SK-N-SH (cell line): ENCODE results near the gene DNAJB4. TPM values are rescaled to one million over a fixed set of nuclear protein-coding genes. Genes with fewer than 3 reads are reported as not detected.
A peak's percentile ranks its signal among the peaks of the same experiment; 100 is the strongest.

Experiments
- CTCF ChIA-PET: fragments of 300-600, 350-600 bp; formaldehyde crosslinking; extraction: SDS; loops from one replicate; lab custom pipeline; 2021; lab: Yijun Ruan, JAX
- POLR2A ChIA-PET: fragments of 350-600 bp; sonication (Branson Sonifier 250); formaldehyde crosslinking; extraction: SDS; loops from one replicate; lab custom pipeline; 2020; ENCODE audit warnings: antibody characterized with exemption, inconsistent platforms; lab: Yijun Ruan, JAX
- DNase-seq: peaks from one replicate; pipeline ENCODE4 v3.0.0; 2012
- H2AFZ ChIP-seq: fragments of 200-600 bp; sonication (generic); 2 replicates; pipeline ENCODE4 v1.8.1; 2016; ENCODE audit warnings: antibody characterized with exemption, mild to moderate bottlenecking, low read depth
- H3F3A ChIP-seq: fragments of 200-600 bp; sonication (generic); replicated peaks from 2 replicates; pipeline ENCODE3; 2016; ENCODE audit warnings: antibody characterized with exemption, mild to moderate bottlenecking; ENCODE audit not compliant: insufficient read depth
- H3K27ac ChIP-seq, 2 experiments: fragments of 200-500 bp in 1 of 2; fragments of 200-600 bp in 1 of 2; sonication (Bioruptor generic) in 1 of 2; sonication (generic), shearing (Covaris generic) in 1 of 2; 2 replicates each; pipeline versions ENCODE4 v1.5.1 to v1.6.1; 2014 to 2016; ENCODE audit warnings: low read depth in 2 of 2, inconsistent platforms in 1 of 2, low read length in 1 of 2, mild to moderate bottlenecking in 1 of 2, mixed read lengths in 1 of 2
- H3K27me3 ChIP-seq: fragments of 200-600 bp; sonication (generic), shearing (Covaris generic); 2 replicates; pipeline ENCODE4 v1.6.1; 2016; ENCODE audit warnings: mixed run types; ENCODE audit not compliant: insufficient read depth
- H3K36me3 ChIP-seq, 2 experiments: fragments of 200-500 bp in 1 of 2; fragments of 200-600 bp in 1 of 2; sonication (Bioruptor generic) in 1 of 2; sonication (generic) in 1 of 2; replicated peaks in 1 of 2; 2 replicates each; pipeline versions ENCODE3 to v1.5.1; 2014 to 2016; ENCODE audit warnings: low read length in 1 of 2, mild to moderate bottlenecking in 1 of 2; ENCODE audit not compliant: insufficient read depth in 2 of 2, control insufficient read depth in 1 of 2
- H3K4me1 ChIP-seq, 2 experiments: fragments of 200-500 bp in 1 of 2; fragments of 200-600 bp in 1 of 2; sonication (Bioruptor generic) in 1 of 2; sonication (generic), shearing (Covaris generic) in 1 of 2; 2 replicates each; pipeline versions ENCODE4 v1.5.1 to v1.6.1; 2014 to 2016; ENCODE audit warnings: low read depth in 1 of 2, low read length in 1 of 2, mixed run types in 1 of 2; ENCODE audit not compliant: insufficient read depth in 2 of 2, control insufficient read depth in 1 of 2
- H3K4me2 ChIP-seq: fragments of 200-600 bp; sonication (generic), shearing (Covaris generic); 2 replicates; pipeline ENCODE4 v1.6.1; 2017; ENCODE audit warnings: mixed run types
- H3K4me3 ChIP-seq, 2 experiments: fragments of 200-500 bp in 1 of 2; fragments of 200-600 bp in 1 of 2; sonication (Bioruptor generic) in 1 of 2; sonication (generic), shearing (Covaris generic) in 1 of 2; 2 replicates each; pipeline versions ENCODE4 v1.5.1 to v1.8.1; 2014 to 2016; ENCODE audit warnings: low read depth in 2 of 2, inconsistent platforms in 1 of 2, low read length in 1 of 2, mild to moderate bottlenecking in 1 of 2, mixed read lengths in 1 of 2, moderate library complexity in 1 of 2
- H3K79me2 ChIP-seq: fragments of 200-600 bp; sonication (generic); 2 replicates; pipeline ENCODE4 v1.8.1; 2017; ENCODE audit warnings: mild to moderate bottlenecking; ENCODE audit not compliant: insufficient read depth
- H3K9ac ChIP-seq: fragments of 200-600 bp; sonication (generic); 2 replicates; pipeline ENCODE4 v1.6.1; 2017; ENCODE audit warnings: mixed run types
- H3K9me2 ChIP-seq: fragments of 200-600 bp; sonication (generic); 2 replicates; pipeline ENCODE4 v1.6.1; 2017; ENCODE audit warnings: mixed run types
- H3K9me3 ChIP-seq: fragments of 200-600 bp; sonication (generic); 2 replicates; pipeline ENCODE4 v1.6.1; 2017; ENCODE audit warnings: mixed run types, mild to moderate bottlenecking, moderate library complexity
- H4K20me1 ChIP-seq: fragments of 200-600 bp; sonication (generic); 2 replicates; pipeline ENCODE4 v1.6.1; 2017; ENCODE audit warnings: mild to moderate bottlenecking, mixed run types; ENCODE audit not compliant: insufficient read depth
- CHD2 ChIP-seq: fragments of 150-350 bp; IDR thresholded peaks from 2 replicates; pipeline ENCODE4 v1.6.1; 2018; ENCODE audit warnings: low read length; ENCODE audit not compliant: partially characterized antibody
- EP300 ChIP-seq, 2 experiments: IDR thresholded peaks; 2 replicates each; pipeline versions ENCODE4 v1.4.0 to v1.6.1; 2012; ENCODE audit warnings: borderline replicate concordance in 1 of 2, low read depth in 1 of 2, low read length in 1 of 2
- EZH2phosphoT487 ChIP-seq: fragments of 200-600 bp; sonication (generic); IDR thresholded peaks from 2 replicates; pipeline ENCODE4 v1.6.1; 2017; ENCODE audit warnings: low read depth, mixed run types, mild to moderate bottlenecking, antibody characterized with exemption, moderate library complexity, borderline replicate concordance
- FOSL2 ChIP-seq: IDR thresholded peaks from 2 replicates; pipeline ENCODE4 v1.4.0; 2012; ENCODE audit warnings: low read depth, mild to moderate bottlenecking, moderate library complexity, borderline replicate concordance
- FOXM1 ChIP-seq: IDR thresholded peaks from 2 replicates; pipeline ENCODE4 v1.4.0; 2012; ENCODE audit warnings: low read depth, mild to moderate bottlenecking
- GABPA ChIP-seq: IDR thresholded peaks from 2 replicates; pipeline ENCODE4 v1.4.0; 2012; ENCODE audit warnings: low read depth, mild to moderate bottlenecking
- GATA2 ChIP-seq: sonication (generic); formaldehyde crosslinking; IDR thresholded peaks from 2 replicates; pipeline ENCODE4 v1.5.0; 2020; ENCODE audit warnings: mild to moderate bottlenecking, missing genetic modification reagents
- JUND ChIP-seq: IDR thresholded peaks from 2 replicates; pipeline ENCODE4 v1.4.0; 2012
- MEF2A ChIP-seq: IDR thresholded peaks from 2 replicates; pipeline ENCODE4 v1.4.0; 2012; ENCODE audit warnings: low read depth, borderline replicate concordance
- MXI1 ChIP-seq: IDR thresholded peaks from 2 replicates; pipeline ENCODE4 v1.6.1; 2012; ENCODE audit warnings: mild to moderate bottlenecking, low read depth, low read length, improper control_type of control experiment
- NFIC ChIP-seq: IDR thresholded peaks from 2 replicates; pipeline ENCODE4 v1.4.0; 2012; ENCODE audit warnings: borderline replicate concordance
- NRF1 ChIP-seq: IDR thresholded peaks from 2 replicates; pipeline ENCODE4 v1.6.1; 2012; ENCODE audit warnings: low read depth, mild to moderate bottlenecking, low read length
- POLR2AphosphoS5 ChIP-seq: IDR thresholded peaks from 2 replicates; pipeline ENCODE4 v1.6.1; 2012; ENCODE audit warnings: low read depth, low read length
- RAD21 ChIP-seq: IDR thresholded peaks from 2 replicates; pipeline ENCODE4 v1.6.1; 2012; ENCODE audit warnings: mild to moderate bottlenecking, low read length
- RCOR1 ChIP-seq: fragments of 150-350 bp; IDR thresholded peaks from 2 replicates; pipeline ENCODE4 v1.6.1; 2017; ENCODE audit warnings: antibody characterized with exemption, low read length
- SIN3A ChIP-seq: IDR thresholded peaks from 2 replicates; pipeline ENCODE4 v1.6.1; 2012; ENCODE audit warnings: low read depth, mild to moderate bottlenecking, low read length, moderate library complexity, borderline replicate concordance
- SMC3 ChIP-seq: IDR thresholded peaks from 2 replicates; pipeline ENCODE4 v1.6.1; 2012; ENCODE audit warnings: low read depth, low read length, improper control_type of control experiment
- TAF1 ChIP-seq: IDR thresholded peaks from 2 replicates; pipeline ENCODE4 v1.6.1; 2012; ENCODE audit warnings: low read depth, mild to moderate bottlenecking, low read length, moderate library complexity, borderline replicate concordance
- TCF12 ChIP-seq: IDR thresholded peaks from 2 replicates; pipeline ENCODE4 v1.4.0; 2012
- TEAD4 ChIP-seq: IDR thresholded peaks from 2 replicates; pipeline ENCODE4 v1.4.0; 2012; ENCODE audit warnings: mild to moderate bottlenecking, borderline replicate concordance; ENCODE audit not compliant: insufficient read depth
- WGBS: methylation state at CpG from one replicate; pipeline ENCODE4 v1.1.6; 2017; ENCODE audit warnings: low lambda C conversion rate; 5-methylcytosine and 5-hydroxymethylcytosine counted together
- polyA plus RNA-seq, 3 experiments: library from polyadenylated mRNA; depleted of rRNA; stranded (reverse); fragments of >200 nt; gene quantifications; 2 replicates each; pipeline ENCODE4 v1.2.3, GENCODE V29; 2012
- TF ChIP-seq, protein P1 (sequence below): fragments of 150-350 bp; IDR thresholded peaks from 2 replicates; pipeline ENCODE4 v1.6.1; 2017; ENCODE audit warnings: antibody characterized with exemption, low read length, low read depth, borderline replicate concordance
- TF ChIP-seq, protein P2 (sequence below): fragments of 200-600 bp; sonication (generic); IDR thresholded peaks from 2 replicates; pipeline ENCODE4 v1.6.1; 2017; ENCODE audit warnings: antibody characterized with exemption, mild to moderate bottlenecking, moderate library complexity
- TF ChIP-seq, protein P3 (sequence below): IDR thresholded peaks from 2 replicates; pipeline ENCODE4 v1.4.0; 2012; ENCODE audit warnings: low read depth, borderline replicate concordance
- TF ChIP-seq, protein P4 (sequence below): IDR thresholded peaks from 2 replicates; pipeline ENCODE4 v1.6.1; 2012; ENCODE audit warnings: mild to moderate bottlenecking, low read depth, low read length, moderate library complexity

DNAJB4 gene
- polyA plus RNA-seq, 1 of the 3 experiments (the other 2 are of a cell fraction), result 13.5 TPM

DNA sequence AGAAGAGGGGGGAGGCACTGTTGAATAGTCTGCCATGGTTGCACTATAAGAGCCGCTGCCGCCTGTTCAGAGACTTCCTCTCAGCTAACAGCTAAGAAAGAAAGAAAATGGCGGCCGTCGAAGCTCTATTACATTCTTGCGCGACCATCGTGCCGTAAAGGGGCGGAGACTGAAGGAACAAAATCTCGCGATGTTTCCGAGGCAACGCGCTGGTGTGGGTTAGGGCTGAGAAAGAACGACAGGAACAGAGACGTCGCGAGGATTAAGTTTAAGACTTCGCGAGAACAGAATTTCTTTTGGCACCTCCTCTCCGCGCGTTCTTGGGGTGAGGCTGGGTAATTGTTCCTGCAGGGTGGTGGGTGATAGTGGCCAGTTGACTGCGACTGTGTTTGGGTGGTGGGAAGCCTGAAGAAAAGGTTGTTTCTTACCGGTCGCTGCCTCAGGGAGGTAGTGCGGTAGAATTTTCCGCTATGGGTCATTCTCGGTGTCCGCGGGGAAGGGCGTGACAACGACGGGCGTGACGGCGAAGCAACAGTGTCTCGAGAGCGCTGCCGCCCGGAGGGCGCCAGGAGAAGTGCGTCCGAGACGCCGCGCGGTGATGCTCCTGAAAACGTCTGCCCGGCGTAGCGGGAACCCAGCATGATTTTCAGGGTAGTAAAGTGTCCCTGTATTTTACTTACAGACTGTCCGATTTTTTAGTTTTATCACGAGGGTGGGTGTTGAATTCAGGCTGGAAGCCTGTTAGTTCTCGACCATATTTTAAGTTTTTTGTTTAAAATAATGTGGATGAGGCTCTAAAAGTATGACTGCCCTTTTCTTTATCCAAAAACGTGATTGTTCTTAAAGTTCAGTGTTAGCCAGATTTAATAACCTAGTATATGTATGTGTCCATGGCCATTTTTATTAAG, 25.5 kb upstream of the DNAJB4 start, which contains the start of gene FUBP1:
Gene FUBP1, minus strand, starts transcription at position 104 of the 908 bp plus-strand sequence. Its CDS starts 68 bp downstream, at position 36.
- peaks cover 39% of the 10 kb centered on the region for H4K20me1 ChIP-seq
- peak within 1 kb of the TSS; percentile 96 to 99 for H3K27ac ChIP-seq
- H3F3A ChIP-seq, result peaks cover 22% of the 10 kb centered on the region
- DNase-seq, result peak; percentile 85
- peaks cover 9 to 14% of the 10 kb centered on the region in 2 experiments for H3K4me1 ChIP-seq
- H3K9ac ChIP-seq, result peak within 1 kb of the TSS; percentile 100
- no peaks in the 10 kb centered on the region for H3K9me3 ChIP-seq
- peaks cover 15 to 39% of the 10 kb centered on the region in 2 experiments for H3K36me3 ChIP-seq
- H2AFZ ChIP-seq, result peak within 1 kb of the TSS; percentile 56; the same call in 1 of the 2 replicates
- H3K4me2 ChIP-seq, result peak within 1 kb of the TSS; percentile 87
- ChIA-PET POLR2A (interaction anchor here (0.7 to 1.9 kb wide), 7 partner anchors 9 to 950 kb away, joined by 3 to 26 read pairs (median 4); partner anchors contain the start of genes DNAJB4 and MIGA1), CTCF (interaction anchor here (1.0 to 2.9 kb wide), 3 partner anchors 26 to 135 kb away, joined by 3 to 12 read pairs (median 4); partner anchors contain the start of gene DNAJB4)
- 1% methylated on average over 27 of the region's 57 CpGs for WGBS
- no peaks in the 10 kb centered on the region for H3K27me3 ChIP-seq
- peak within 1 kb of the TSS; percentile 88 to 91 for H3K4me3 ChIP-seq
- H3K79me2 ChIP-seq, result peaks cover 92% of the 10 kb centered on the region
- H3K9me2 ChIP-seq, result no peaks in the 10 kb centered on the region
- TF ChIP-seq NFIC (no peak; the same call in 1 of the 2 replicates), EP300 (IDR thresholded peaks at IDR 0.05; ENCODE audit: borderline replicate concordance in 1 of 2, low read depth in 1 of 2, low read length in 1 of 2) (no peak), FOSL2 (no peak), JUND (no peak), MEF2A (no peak), TEAD4 (no peak), NRF1 (no peak), SIN3A (peak; percentile 88; the same call in 1 of the 2 replicates), SMC3 (peak; percentile 25), RAD21 (peak; percentile 40; the same call in 1 of the 2 replicates), RCOR1 (peak; percentile 24; the same call in 1 of the 2 replicates), CHD2 (peak; percentile 99), POLR2AphosphoS5 (peak; percentile 98), EZH2phosphoT487 (no peak), TAF1 (peak; percentile 78), GATA2 (CRISPR knock-in tag) (no peak), MXI1 (peak; percentile 95; the same call in 1 of the 2 replicates), GABPA (no peak), TCF12 (no peak), FOXM1 (no peak)
- TF ChIP-seq, protein P1, sequence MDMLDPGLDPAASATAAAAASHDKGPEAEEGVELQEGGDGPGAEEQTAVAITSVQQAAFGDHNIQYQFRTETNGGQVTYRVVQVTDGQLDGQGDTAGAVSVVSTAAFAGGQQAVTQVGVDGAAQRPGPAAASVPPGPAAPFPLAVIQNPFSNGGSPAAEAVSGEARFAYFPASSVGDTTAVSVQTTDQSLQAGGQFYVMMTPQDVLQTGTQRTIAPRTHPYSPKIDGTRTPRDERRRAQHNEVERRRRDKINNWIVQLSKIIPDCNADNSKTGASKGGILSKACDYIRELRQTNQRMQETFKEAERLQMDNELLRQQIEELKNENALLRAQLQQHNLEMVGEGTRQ, result no peak
- TF ChIP-seq, protein P2, sequence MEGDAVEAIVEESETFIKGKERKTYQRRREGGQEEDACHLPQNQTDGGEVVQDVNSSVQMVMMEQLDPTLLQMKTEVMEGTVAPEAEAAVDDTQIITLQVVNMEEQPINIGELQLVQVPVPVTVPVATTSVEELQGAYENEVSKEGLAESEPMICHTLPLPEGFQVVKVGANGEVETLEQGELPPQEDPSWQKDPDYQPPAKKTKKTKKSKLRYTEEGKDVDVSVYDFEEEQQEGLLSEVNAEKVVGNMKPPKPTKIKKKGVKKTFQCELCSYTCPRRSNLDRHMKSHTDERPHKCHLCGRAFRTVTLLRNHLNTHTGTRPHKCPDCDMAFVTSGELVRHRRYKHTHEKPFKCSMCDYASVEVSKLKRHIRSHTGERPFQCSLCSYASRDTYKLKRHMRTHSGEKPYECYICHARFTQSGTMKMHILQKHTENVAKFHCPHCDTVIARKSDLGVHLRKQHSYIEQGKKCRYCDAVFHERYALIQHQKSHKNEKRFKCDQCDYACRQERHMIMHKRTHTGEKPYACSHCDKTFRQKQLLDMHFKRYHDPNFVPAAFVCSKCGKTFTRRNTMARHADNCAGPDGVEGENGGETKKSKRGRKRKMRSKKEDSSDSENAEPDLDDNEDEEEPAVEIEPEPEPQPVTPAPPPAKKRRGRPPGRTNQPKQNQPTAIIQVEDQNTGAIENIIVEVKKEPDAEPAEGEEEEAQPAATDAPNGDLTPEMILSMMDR, result peak; percentile 67
- TF ChIP-seq, protein P3, sequence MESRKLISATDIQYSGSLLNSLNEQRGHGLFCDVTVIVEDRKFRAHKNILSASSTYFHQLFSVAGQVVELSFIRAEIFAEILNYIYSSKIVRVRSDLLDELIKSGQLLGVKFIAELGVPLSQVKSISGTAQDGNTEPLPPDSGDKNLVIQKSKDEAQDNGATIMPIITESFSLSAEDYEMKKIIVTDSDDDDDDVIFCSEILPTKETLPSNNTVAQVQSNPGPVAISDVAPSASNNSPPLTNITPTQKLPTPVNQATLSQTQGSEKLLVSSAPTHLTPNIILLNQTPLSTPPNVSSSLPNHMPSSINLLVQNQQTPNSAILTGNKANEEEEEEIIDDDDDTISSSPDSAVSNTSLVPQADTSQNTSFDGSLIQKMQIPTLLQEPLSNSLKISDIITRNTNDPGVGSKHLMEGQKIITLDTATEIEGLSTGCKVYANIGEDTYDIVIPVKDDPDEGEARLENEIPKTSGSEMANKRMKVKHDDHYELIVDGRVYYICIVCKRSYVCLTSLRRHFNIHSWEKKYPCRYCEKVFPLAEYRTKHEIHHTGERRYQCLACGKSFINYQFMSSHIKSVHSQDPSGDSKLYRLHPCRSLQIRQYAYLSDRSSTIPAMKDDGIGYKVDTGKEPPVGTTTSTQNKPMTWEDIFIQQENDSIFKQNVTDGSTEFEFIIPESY, result peak; percentile 97
- TF ChIP-seq, protein P4, sequence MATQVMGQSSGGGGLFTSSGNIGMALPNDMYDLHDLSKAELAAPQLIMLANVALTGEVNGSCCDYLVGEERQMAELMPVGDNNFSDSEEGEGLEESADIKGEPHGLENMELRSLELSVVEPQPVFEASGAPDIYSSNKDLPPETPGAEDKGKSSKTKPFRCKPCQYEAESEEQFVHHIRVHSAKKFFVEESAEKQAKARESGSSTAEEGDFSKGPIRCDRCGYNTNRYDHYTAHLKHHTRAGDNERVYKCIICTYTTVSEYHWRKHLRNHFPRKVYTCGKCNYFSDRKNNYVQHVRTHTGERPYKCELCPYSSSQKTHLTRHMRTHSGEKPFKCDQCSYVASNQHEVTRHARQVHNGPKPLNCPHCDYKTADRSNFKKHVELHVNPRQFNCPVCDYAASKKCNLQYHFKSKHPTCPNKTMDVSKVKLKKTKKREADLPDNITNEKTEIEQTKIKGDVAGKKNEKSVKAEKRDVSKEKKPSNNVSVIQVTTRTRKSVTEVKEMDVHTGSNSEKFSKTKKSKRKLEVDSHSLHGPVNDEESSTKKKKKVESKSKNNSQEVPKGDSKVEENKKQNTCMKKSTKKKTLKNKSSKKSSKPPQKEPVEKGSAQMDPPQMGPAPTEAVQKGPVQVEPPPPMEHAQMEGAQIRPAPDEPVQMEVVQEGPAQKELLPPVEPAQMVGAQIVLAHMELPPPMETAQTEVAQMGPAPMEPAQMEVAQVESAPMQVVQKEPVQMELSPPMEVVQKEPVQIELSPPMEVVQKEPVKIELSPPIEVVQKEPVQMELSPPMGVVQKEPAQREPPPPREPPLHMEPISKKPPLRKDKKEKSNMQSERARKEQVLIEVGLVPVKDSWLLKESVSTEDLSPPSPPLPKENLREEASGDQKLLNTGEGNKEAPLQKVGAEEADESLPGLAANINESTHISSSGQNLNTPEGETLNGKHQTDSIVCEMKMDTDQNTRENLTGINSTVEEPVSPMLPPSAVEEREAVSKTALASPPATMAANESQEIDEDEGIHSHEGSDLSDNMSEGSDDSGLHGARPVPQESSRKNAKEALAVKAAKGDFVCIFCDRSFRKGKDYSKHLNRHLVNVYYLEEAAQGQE, result no peak
